NCI-H1417 treated with DMSO at 0.1 percent for 48 hours (cell line): ENCODE measurements around the gene STK33.

Experiments used
- DNase-seq: peaks from one replicate; lab custom pipeline; 2025; lab: John Stamatoyannopoulos, UW

STK33 gene

GRCh38 chr11:8603696-8604077, 9.7 kb upstream of the STK33 start:
- DNase-seq: no peak

- no peak for DNase-seq
Observed at GRCh38 chr11:8601376-8602133, 7.5 kb upstream of the STK33 start.

- DNase-seq: no peak
Observed at GRCh38 chr11:8598506-8598905, 4.5 kb upstream of the STK33 start.

GRCh38 chr11:8597182-8597581, 3.2 kb upstream of the STK33 start:
- DNase-seq: no peak

- no peak for DNase-seq
Observed at GRCh38 chr11:8596504-8597046, 2.5 kb upstream of the STK33 start.

- no peak for DNase-seq
Observed at GRCh38 chr11:8593455-8593854, 573 bp downstream of the STK33 start.

- DNase-seq: no peak
Observed at GRCh38 chr11:8587915-8588314, 6.1 kb downstream of the STK33 start.

- no peak for DNase-seq
Observed at GRCh38 chr11:8586805-8587204, 7.2 kb downstream of the STK33 start.

- DNase-seq: no peak
Observed at GRCh38 chr11:8586184-8586583, 7.8 kb downstream of the STK33 start.

- no peak for DNase-seq
Observed at GRCh38 chr11:8584511-8584910, 9.5 kb downstream of the STK33 start.

GRCh38 chr11:8584082-8584481, 9.9 kb downstream of the STK33 start:
- no peak for DNase-seq

- DNase-seq: no peak
Observed at GRCh38 chr11:8581300-8581699, 12.7 kb downstream of the STK33 start.

GRCh38 chr11:8577791-8578581, 16.0 kb downstream of the STK33 start:
- no peak for DNase-seq

GRCh38 chr11:8574798-8575197, 19.2 kb downstream of the STK33 start:
- DNase-seq: no peak

GRCh38 chr11:8573777-8574176, 20.3 kb downstream of the STK33 start:
- DNase-seq: no peak

GRCh38 chr11:8567602-8568198, 26.3 kb downstream of the STK33 start:
- DNase-seq: no peak

- DNase-seq: peak; percentile 14
Observed at GRCh38 chr11:8566613-8567210, 27.3 kb downstream of the STK33 start.

GRCh38 chr11:8564526-8564925, 29.5 kb downstream of the STK33 start:
- DNase-seq: no peak

- no peak for DNase-seq
Observed at GRCh38 chr11:8561461-8561860, 32.6 kb downstream of the STK33 start.

- no peak for DNase-seq
Observed at GRCh38 chr11:8558436-8558835, 35.6 kb downstream of the STK33 start.

GRCh38 chr11:8545698-8546366, 48.2 kb downstream of the STK33 start:
- no peak for DNase-seq

- no peak for DNase-seq
Observed at GRCh38 chr11:8544807-8545206, 49.2 kb downstream of the STK33 start.
